DOHH2 (cell line): ENCODE data around the gene DUSP2.

ENCODE experiments used
- H3F3A ChIP-seq: fragments of 200-600 bp; sonication (generic), shearing (Covaris generic); 2 replicates; pipeline ENCODE4 v1.6.0; 2016; ENCODE audit warnings: antibody characterized with exemption, mild to moderate bottlenecking; ENCODE audit not compliant: control insufficient read depth, insufficient read depth
- H3K27ac ChIP-seq: fragments of 200-600 bp; sonication (generic); 2 replicates; pipeline ENCODE4 v1.5.1; 2014; ENCODE audit warnings: low read depth, mild to moderate bottlenecking, low read length, moderate library complexity
- H3K27me3 ChIP-seq: fragments of 200-600 bp; sonication (generic); 2 replicates; pipeline ENCODE4 v1.6.1; 2014; ENCODE audit warnings: mild to moderate bottlenecking, low read length, mixed read lengths; ENCODE audit not compliant: control insufficient read depth
- H3K36me3 ChIP-seq: fragments of 200-600 bp; sonication (generic); 2 replicates; pipeline ENCODE4 v1.6.1; 2014; ENCODE audit warnings: mild to moderate bottlenecking, low read length, moderate library complexity, mixed read lengths; ENCODE audit not compliant: control insufficient read depth
- H3K4me1 ChIP-seq: fragments of 200-600 bp; sonication (generic); 2 replicates; pipeline ENCODE4 v1.6.1; 2014; ENCODE audit warnings: mild to moderate bottlenecking, low read length, mixed read lengths; ENCODE audit not compliant: control insufficient read depth
- H3K4me2 ChIP-seq: fragments of 200-600 bp; sonication (generic); 2 replicates; pipeline ENCODE4 v1.6.0; 2014; ENCODE audit warnings: mild to moderate bottlenecking, low read length, moderate library complexity
- H3K4me3 ChIP-seq: fragments of 200-600 bp; sonication (generic); 2 replicates; pipeline ENCODE4 v1.5.1; 2014; ENCODE audit warnings: mild to moderate bottlenecking, low read length, mixed read lengths
- H3K79me2 ChIP-seq: fragments of 200-600 bp; sonication (generic); 2 replicates; pipeline ENCODE4 v1.6.1; 2014; ENCODE audit warnings: mild to moderate bottlenecking, low read length, mixed read lengths; ENCODE audit not compliant: control insufficient read depth
- H3K9me2 ChIP-seq: fragments of 200-600 bp; sonication (generic); replicated peaks from 2 replicates; pipeline ENCODE4 v1.6.1; 2014; ENCODE audit warnings: mild to moderate bottlenecking, low read length, mixed read lengths; ENCODE audit not compliant: control insufficient read depth
- H3K9me3 ChIP-seq: fragments of 200-600 bp; sonication (generic); 2 replicates; pipeline ENCODE4 v1.6.1; 2014; ENCODE audit warnings: antibody characterized with exemption, low read length, mixed read lengths; ENCODE audit not compliant: control insufficient read depth, insufficient read depth
- H4K20me1 ChIP-seq: fragments of 200-600 bp; sonication (generic); 2 replicates; pipeline ENCODE4 v1.6.0; 2014; ENCODE audit warnings: low read depth, mild to moderate bottlenecking, antibody characterized with exemption, low read length, moderate library complexity; ENCODE audit not compliant: control insufficient read depth, insufficient read depth
- CTCF ChIP-seq: fragments of 200-600 bp; sonication (generic); IDR thresholded peaks from one replicate; pipeline ENCODE4 v1.5.1; 2014; ENCODE audit warnings: antibody characterized with exemption, mild to moderate bottlenecking, low read depth, low read length; ENCODE audit not compliant: poor library complexity, severe bottlenecking
- EZH2phosphoT487 ChIP-seq: fragments of 200-600 bp; sonication (generic); IDR thresholded peaks from 2 replicates; pipeline ENCODE4 v1.6.1; 2017; ENCODE audit warnings: borderline replicate concordance, mild to moderate bottlenecking, antibody characterized with exemption, low read length, moderate library complexity, mixed read lengths

Gene DUSP2, protein sequence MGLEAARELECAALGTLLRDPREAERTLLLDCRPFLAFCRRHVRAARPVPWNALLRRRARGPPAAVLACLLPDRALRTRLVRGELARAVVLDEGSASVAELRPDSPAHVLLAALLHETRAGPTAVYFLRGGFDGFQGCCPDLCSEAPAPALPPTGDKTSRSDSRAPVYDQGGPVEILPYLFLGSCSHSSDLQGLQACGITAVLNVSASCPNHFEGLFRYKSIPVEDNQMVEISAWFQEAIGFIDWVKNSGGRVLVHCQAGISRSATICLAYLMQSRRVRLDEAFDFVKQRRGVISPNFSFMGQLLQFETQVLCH

DNA sequence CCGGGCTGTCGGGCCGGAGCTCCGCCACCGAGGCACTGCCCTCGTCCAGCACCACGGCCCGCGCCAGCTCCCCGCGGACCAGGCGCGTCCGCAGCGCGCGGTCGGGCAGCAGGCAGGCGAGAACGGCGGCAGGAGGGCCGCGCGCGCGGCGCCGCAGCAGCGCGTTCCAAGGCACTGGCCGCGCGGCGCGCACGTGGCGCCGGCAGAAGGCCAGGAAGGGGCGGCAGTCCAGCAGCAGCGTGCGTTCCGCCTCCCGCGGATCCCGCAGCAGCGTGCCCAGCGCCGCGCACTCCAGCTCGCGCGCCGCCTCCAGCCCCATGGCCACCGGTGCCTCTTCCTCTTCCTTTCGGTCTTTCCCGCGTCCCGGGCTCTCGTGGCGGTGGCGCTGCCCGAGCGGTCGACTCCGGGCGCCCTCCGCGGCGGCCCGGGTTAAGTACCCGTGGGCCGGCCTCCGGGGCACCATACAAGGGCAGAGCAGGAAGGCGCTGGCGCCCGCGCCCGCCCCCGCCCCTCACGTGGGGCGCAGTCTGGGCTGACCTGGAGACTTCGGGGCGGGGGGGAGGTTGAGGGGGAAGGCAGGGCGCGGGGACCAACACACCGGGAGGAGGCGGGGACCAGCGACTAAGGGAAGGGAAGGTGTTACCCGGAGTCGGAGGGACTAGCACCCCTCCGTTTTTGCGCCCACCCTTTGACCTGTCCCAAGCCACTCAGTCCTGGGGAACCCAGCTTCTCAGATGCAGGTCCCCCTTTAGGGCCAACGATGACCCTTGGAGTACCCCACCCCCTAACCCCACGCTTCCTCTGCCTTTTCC, at the start of gene DUSP2:
Gene DUSP2 (minus strand): TSS at position 405 of the 812 bp plus-strand sequence. CDS start 86 bp downstream, at position 319.
- Histone ChIP-seq H3K9me2 (no peaks in the 10 kb centered on the region), H3K79me2 (peaks cover 29% of the 10 kb centered on the region), H3K27ac (peak within 1 kb of the TSS; percentile 90), H3K27me3 (no peaks in the 10 kb centered on the region), H4K20me1 (peaks cover 20% of the 10 kb centered on the region), H3K4me2 (peak within 1 kb of the TSS; percentile 94), H3K36me3 (peaks cover 32% of the 10 kb centered on the region), H3K4me1 (peaks cover 69% of the 10 kb centered on the region), H3K9me3 (no peaks in the 10 kb centered on the region), H3K4me3 (peak within 1 kb of the TSS; percentile 97), H3F3A (peaks cover 23% of the 10 kb centered on the region)
- TF ChIP-seq EZH2phosphoT487 (no peak), CTCF (no peak)

GRCh38 chr2:96191937-96192670, 46.9 kb upstream of the DUSP2 start:
- Histone ChIP-seq H3K4me1 (no peaks in the 10 kb centered on the region), H3K36me3 (peaks cover 93% of the 10 kb centered on the region), H3K27ac (no peak overlapping the region), H3K9me2 (no peaks in the 10 kb centered on the region), H3K9me3 (no peaks in the 10 kb centered on the region), H3K79me2 (peaks cover 60% of the 10 kb centered on the region), H3K27me3 (no peaks in the 10 kb centered on the region), H3K4me3 (no peak overlapping the region), H4K20me1 (peaks cover 30% of the 10 kb centered on the region; the same call in 1 of the 2 replicates), H3F3A (peaks cover 35% of the 10 kb centered on the region), H3K4me2 (no peak overlapping the region)
- no peak for TF ChIP-seq CTCF

DNA sequence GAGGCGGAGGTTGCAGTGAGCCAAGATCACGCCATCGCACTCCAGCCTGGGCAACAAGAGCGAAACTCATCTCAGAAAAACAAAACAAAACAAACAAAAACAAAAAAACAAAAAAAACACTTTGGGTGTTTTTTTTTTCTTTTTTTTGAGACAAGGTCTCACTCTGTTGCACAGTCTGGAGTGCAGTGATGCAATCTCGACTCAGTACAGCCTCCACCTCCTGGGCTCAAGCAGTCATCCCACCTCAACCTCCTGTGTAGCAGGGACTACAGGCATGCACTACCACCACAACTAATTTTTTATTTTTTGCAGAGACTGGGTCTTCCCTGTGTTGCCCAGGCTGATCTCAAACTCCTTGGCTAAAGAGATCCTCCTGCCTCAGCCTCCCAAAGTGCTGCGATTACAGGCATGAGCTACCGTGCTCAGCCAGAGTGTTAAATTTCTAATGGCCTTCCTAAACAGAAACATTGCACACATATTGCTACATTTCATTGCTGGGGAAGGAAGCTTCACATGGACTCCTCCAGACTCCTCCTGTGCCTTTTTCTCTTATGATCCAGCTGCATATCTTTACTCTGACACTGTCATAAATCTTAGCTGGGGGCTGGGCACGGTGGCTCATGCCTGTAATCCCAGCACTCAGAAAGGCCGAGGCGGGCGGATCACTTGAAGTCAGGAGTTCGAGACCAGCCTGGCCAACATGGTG, 43.7 kb upstream of the DUSP2 start:
- H3K4me3 ChIP-seq, result no peak overlapping the region
- H3K79me2 ChIP-seq, result peaks cover 30% of the 10 kb centered on the region
- no peak overlapping the region for H3K4me2 ChIP-seq
- no peaks in the 10 kb centered on the region for H3K27me3 ChIP-seq
- TF ChIP-seq CTCF (no peak), EZH2phosphoT487 (no peak)
- H3F3A ChIP-seq, result peaks cover 58% of the 10 kb centered on the region
- no peaks in the 10 kb centered on the region for H3K4me1 ChIP-seq
- H3K36me3 ChIP-seq, result peaks cover 99% of the 10 kb centered on the region
- H4K20me1 ChIP-seq, result peaks cover 31% of the 10 kb centered on the region; the same call in 1 of the 2 replicates
- no peaks in the 10 kb centered on the region for H3K9me2 ChIP-seq
- H3K27ac ChIP-seq, result no peak overlapping the region
- no peaks in the 10 kb centered on the region for H3K9me3 ChIP-seq
